SK-N-SH (cell line): ENCODE measurements around the gene TREM2. TPM values are rescaled to one million over a fixed set of nuclear protein-coding genes. Genes with fewer than 3 reads are reported as not detected.
"Not testable (repeated sequence)": the region's sequence is repeated elsewhere in the genome, so short reads cannot be mapped to it uniquely, and the experiment has no call there.

Source experiments
- CTCF ChIA-PET: fragments of 300-600, 350-600 bp; formaldehyde crosslinking; extraction: SDS; loops from one replicate; lab custom pipeline; 2021; lab: Yijun Ruan, JAX
- POLR2A ChIA-PET: fragments of 350-600 bp; sonication (Branson Sonifier 250); formaldehyde crosslinking; extraction: SDS; loops from one replicate; lab custom pipeline; 2020; ENCODE audit warnings: antibody characterized with exemption, inconsistent platforms; lab: Yijun Ruan, JAX
- DNase-seq: peaks from one replicate; pipeline ENCODE4 v3.0.0; 2012
- H2AFZ ChIP-seq: fragments of 200-600 bp; sonication (generic); 2 replicates; pipeline ENCODE4 v1.8.1; 2016; ENCODE audit warnings: antibody characterized with exemption, mild to moderate bottlenecking, low read depth
- H3F3A ChIP-seq: fragments of 200-600 bp; sonication (generic); replicated peaks from 2 replicates; pipeline ENCODE3; 2016; ENCODE audit warnings: antibody characterized with exemption, mild to moderate bottlenecking; ENCODE audit not compliant: insufficient read depth
- H3K27ac ChIP-seq, 2 experiments: fragments of 200-500 bp in 1 of 2; fragments of 200-600 bp in 1 of 2; sonication (Bioruptor generic) in 1 of 2; sonication (generic), shearing (Covaris generic) in 1 of 2; 2 replicates each; pipeline versions ENCODE4 v1.5.1 to v1.6.1; 2014 to 2016; ENCODE audit warnings: low read depth in 2 of 2, inconsistent platforms in 1 of 2, low read length in 1 of 2, mild to moderate bottlenecking in 1 of 2, mixed read lengths in 1 of 2
- H3K27me3 ChIP-seq: fragments of 200-600 bp; sonication (generic), shearing (Covaris generic); 2 replicates; pipeline ENCODE4 v1.6.1; 2016; ENCODE audit warnings: mixed run types; ENCODE audit not compliant: insufficient read depth
- H3K36me3 ChIP-seq, 2 experiments: fragments of 200-500 bp in 1 of 2; fragments of 200-600 bp in 1 of 2; sonication (Bioruptor generic) in 1 of 2; sonication (generic) in 1 of 2; replicated peaks in 1 of 2; 2 replicates each; pipeline versions ENCODE3 to v1.5.1; 2014 to 2016; ENCODE audit warnings: low read length in 1 of 2, mild to moderate bottlenecking in 1 of 2; ENCODE audit not compliant: insufficient read depth in 2 of 2, control insufficient read depth in 1 of 2
- H3K4me1 ChIP-seq, 2 experiments: fragments of 200-500 bp in 1 of 2; fragments of 200-600 bp in 1 of 2; sonication (Bioruptor generic) in 1 of 2; sonication (generic), shearing (Covaris generic) in 1 of 2; 2 replicates each; pipeline versions ENCODE4 v1.5.1 to v1.6.1; 2014 to 2016; ENCODE audit warnings: low read depth in 1 of 2, low read length in 1 of 2, mixed run types in 1 of 2; ENCODE audit not compliant: insufficient read depth in 2 of 2, control insufficient read depth in 1 of 2
- H3K4me2 ChIP-seq: fragments of 200-600 bp; sonication (generic), shearing (Covaris generic); 2 replicates; pipeline ENCODE4 v1.6.1; 2017; ENCODE audit warnings: mixed run types
- H3K4me3 ChIP-seq, 2 experiments: fragments of 200-500 bp in 1 of 2; fragments of 200-600 bp in 1 of 2; sonication (Bioruptor generic) in 1 of 2; sonication (generic), shearing (Covaris generic) in 1 of 2; 2 replicates each; pipeline versions ENCODE4 v1.5.1 to v1.8.1; 2014 to 2016; ENCODE audit warnings: low read depth in 2 of 2, inconsistent platforms in 1 of 2, low read length in 1 of 2, mild to moderate bottlenecking in 1 of 2, mixed read lengths in 1 of 2, moderate library complexity in 1 of 2
- H3K79me2 ChIP-seq: fragments of 200-600 bp; sonication (generic); 2 replicates; pipeline ENCODE4 v1.8.1; 2017; ENCODE audit warnings: mild to moderate bottlenecking; ENCODE audit not compliant: insufficient read depth
- H3K9ac ChIP-seq: fragments of 200-600 bp; sonication (generic); 2 replicates; pipeline ENCODE4 v1.6.1; 2017; ENCODE audit warnings: mixed run types
- H3K9me2 ChIP-seq: fragments of 200-600 bp; sonication (generic); 2 replicates; pipeline ENCODE4 v1.6.1; 2017; ENCODE audit warnings: mixed run types
- H3K9me3 ChIP-seq: fragments of 200-600 bp; sonication (generic); 2 replicates; pipeline ENCODE4 v1.6.1; 2017; ENCODE audit warnings: mixed run types, mild to moderate bottlenecking, moderate library complexity
- H4K20me1 ChIP-seq: fragments of 200-600 bp; sonication (generic); 2 replicates; pipeline ENCODE4 v1.6.1; 2017; ENCODE audit warnings: mild to moderate bottlenecking, mixed run types; ENCODE audit not compliant: insufficient read depth
- CTCF ChIP-seq: fragments of 200-600 bp; sonication (generic); IDR thresholded peaks from 2 replicates; pipeline ENCODE4 v1.6.1; 2017; ENCODE audit warnings: antibody characterized with exemption, mild to moderate bottlenecking, moderate library complexity
- EP300 ChIP-seq, 2 experiments: IDR thresholded peaks; 2 replicates each; pipeline versions ENCODE4 v1.4.0 to v1.6.1; 2012; ENCODE audit warnings: borderline replicate concordance in 1 of 2, low read depth in 1 of 2, low read length in 1 of 2
- FOXJ3 ChIP-seq: sonication (generic); formaldehyde crosslinking; IDR thresholded peaks from 2 replicates; pipeline ENCODE4 v1.5.1; 2020; ENCODE audit warnings: mild to moderate bottlenecking, missing genetic modification reagents
- FOXM1 ChIP-seq: IDR thresholded peaks from 2 replicates; pipeline ENCODE4 v1.4.0; 2012; ENCODE audit warnings: low read depth, mild to moderate bottlenecking
- GATA2 ChIP-seq: sonication (generic); formaldehyde crosslinking; IDR thresholded peaks from 2 replicates; pipeline ENCODE4 v1.5.0; 2020; ENCODE audit warnings: mild to moderate bottlenecking, missing genetic modification reagents
- JUND ChIP-seq: IDR thresholded peaks from 2 replicates; pipeline ENCODE4 v1.4.0; 2012
- MEF2A ChIP-seq: IDR thresholded peaks from 2 replicates; pipeline ENCODE4 v1.4.0; 2012; ENCODE audit warnings: low read depth, borderline replicate concordance
- MXI1 ChIP-seq: IDR thresholded peaks from 2 replicates; pipeline ENCODE4 v1.6.1; 2012; ENCODE audit warnings: mild to moderate bottlenecking, low read depth, low read length, improper control_type of control experiment
- NFIC ChIP-seq: IDR thresholded peaks from 2 replicates; pipeline ENCODE4 v1.4.0; 2012; ENCODE audit warnings: borderline replicate concordance
- NRF1 ChIP-seq: IDR thresholded peaks from 2 replicates; pipeline ENCODE4 v1.6.1; 2012; ENCODE audit warnings: low read depth, mild to moderate bottlenecking, low read length
- PBX3 ChIP-seq: IDR thresholded peaks from 2 replicates; pipeline ENCODE4; 2012
- POLR2AphosphoS5 ChIP-seq: IDR thresholded peaks from 2 replicates; pipeline ENCODE4 v1.6.1; 2012; ENCODE audit warnings: low read depth, low read length
- RAD21 ChIP-seq: IDR thresholded peaks from 2 replicates; pipeline ENCODE4 v1.6.1; 2012; ENCODE audit warnings: mild to moderate bottlenecking, low read length
- RCOR1 ChIP-seq: fragments of 150-350 bp; IDR thresholded peaks from 2 replicates; pipeline ENCODE4 v1.6.1; 2017; ENCODE audit warnings: antibody characterized with exemption, low read length
- RFX5 ChIP-seq: IDR thresholded peaks from 2 replicates; pipeline ENCODE4 v1.6.1; 2012; ENCODE audit warnings: mild to moderate bottlenecking, improper control_type of control experiment, low read length
- SIN3A ChIP-seq: IDR thresholded peaks from 2 replicates; pipeline ENCODE4 v1.6.1; 2012; ENCODE audit warnings: low read depth, mild to moderate bottlenecking, low read length, moderate library complexity, borderline replicate concordance
- SMC3 ChIP-seq: IDR thresholded peaks from 2 replicates; pipeline ENCODE4 v1.6.1; 2012; ENCODE audit warnings: low read depth, low read length, improper control_type of control experiment
- TEAD4 ChIP-seq: IDR thresholded peaks from 2 replicates; pipeline ENCODE4 v1.4.0; 2012; ENCODE audit warnings: mild to moderate bottlenecking, borderline replicate concordance; ENCODE audit not compliant: insufficient read depth
- YY1 ChIP-seq: IDR thresholded peaks from 2 replicates; pipeline ENCODE4 v1.4.0; 2012; ENCODE audit warnings: low read depth, mild to moderate bottlenecking
- WGBS: methylation state at CpG from one replicate; pipeline ENCODE4 v1.1.6; 2017; ENCODE audit warnings: low lambda C conversion rate; 5-methylcytosine and 5-hydroxymethylcytosine counted together
- polyA plus RNA-seq, 3 experiments: library from polyadenylated mRNA; depleted of rRNA; stranded (reverse); fragments of >200 nt; gene quantifications; 2 replicates each; pipeline ENCODE4 v1.2.3, GENCODE V29; 2012

Gene TREM2
- polyA plus RNA-seq, 1 of the 3 experiments (the other 2 are of a cell fraction): not detected

- Histone ChIP-seq H3K4me2 (no peak overlapping the region), H4K20me1 (no peaks in the 10 kb centered on the region), H3K36me3 (no peaks in the 10 kb centered on the region), H3K27ac (no peak overlapping the region), H3K27me3 (peaks cover 16% of the 10 kb centered on the region; the same call in 1 of the 2 replicates), H3K79me2 (no peaks in the 10 kb centered on the region), H3K4me1 (no peaks in the 10 kb centered on the region), H3K4me3 (no peak overlapping the region), H3K9ac (no peak overlapping the region), H3K9me2 (no peaks in the 10 kb centered on the region)
- DNase-seq: no peak
- 18% methylated on average over 2 of the region's 2 CpGs for WGBS
- CTCF ChIA-PET: interaction anchor here (1.3 kb wide), 1 partner anchor 9 kb away, joined by 4 read pairs; no protein-coding TSS in a partner anchor
- POLR2A ChIA-PET: no interaction called here
- TF ChIP-seq FOXM1 (no peak), GATA2 (CRISPR knock-in tag) (no peak), POLR2AphosphoS5 (no peak), TEAD4 (no peak), FOXJ3 (CRISPR knock-in tag) (no peak), MEF2A (no peak), EP300 (IDR thresholded peaks at IDR 0.05; ENCODE audit: borderline replicate concordance in 1 of 2, low read depth in 1 of 2, low read length in 1 of 2) (no peak), RAD21 (no peak), RCOR1 (no peak), PBX3 (no peak), YY1 (no peak), SMC3 (no peak), MXI1 (no peak), JUND (no peak), RFX5 (no peak), CTCF (no peak), SIN3A (no peak), NFIC (no peak), NRF1 (no peak)
- TF ChIP-seq, all 33 proteins: peak for 0
- Histone ChIP-seq H3K9me3 (no peaks in the 10 kb centered on the region), H3F3A (no peaks in the 10 kb centered on the region), H2AFZ (no peak overlapping the region)
These were observed 27.1 kb upstream of the TREM2 start for GRCh38 chr6:41189967-41190366.

GRCh38 chr6:41189046-41189445 lies 26.1 kb upstream of the TREM2 start:
- H2AFZ ChIP-seq, DNase-seq, H3K36me3 ChIP-seq, H3K9ac ChIP-seq, H3K79me2 ChIP-seq, H4K20me1 ChIP-seq, H3K9me3 ChIP-seq, POLR2A ChIA-PET, H3K4me1 ChIP-seq, H3K4me2 ChIP-seq, H3K27ac ChIP-seq, H3K4me3 ChIP-seq, H3F3A ChIP-seq, H3K9me2 ChIP-seq: not testable (repeated sequence)
- peaks cover 12% of the 10 kb centered on the region; the same call in 1 of the 2 replicates for H3K27me3 ChIP-seq
- CTCF ChIA-PET: interaction anchor here (1.3 kb wide), 1 partner anchor 8 kb away, joined by 4 read pairs; no protein-coding TSS in a partner anchor
